Gastroesophageal sphincter (tissue), 3 donors: ENCODE results near the gene RB1.

ENCODE experiments used
- CTCF ChIP-seq, 4 experiments: fragments of 200-600 bp in 2 of 4; fragments of 450-650 bp in 2 of 4; sonication (generic) in 1 of 4; IDR thresholded peaks; one replicate each; pipeline ENCODE4 v1.5.1; 2017 to 2019; ENCODE audit warnings: antibody characterized with exemption in 4 of 4, mild to moderate bottlenecking in 2 of 4, moderate library complexity in 2 of 4
- POLR2AphosphoS5 ChIP-seq: sonication (generic); formaldehyde crosslinking; IDR thresholded peaks from one replicate; pipeline ENCODE4 v1.6.1; 2017; ENCODE audit warnings: antibody characterized with exemption

GRCh38 chr13:48429036-48429435 lies 125.5 kb downstream of the RB1 start:
- TF ChIP-seq CTCF (IDR thresholded peaks at IDR 0.05) (no peak), POLR2AphosphoS5 (no peak)
